ENCODE results near the gene PCNX1.

Gene PCNX1

GRCh38 chr14:70907996-70908934 is 1.0 kb downstream of the PCNX1 start:
- Histone ChIP-seq H3K27ac (ENCODE audit: low read depth, low read length) (peak overlapping the region; percentile 94), H3K9ac (ENCODE audit: low read length) (peak overlapping the region; percentile 45), H3K36me3 (ENCODE audit: control insufficient read depth, insufficient read depth, low read length) (no peaks in the 10 kb centered on the region), H3K4me1 (ENCODE audit: control insufficient read depth, insufficient read depth, low read length) (peaks cover 23% of the 10 kb centered on the region), H3K27me3 (ENCODE audit: control insufficient read depth, insufficient read depth, low read length) (no peaks in the 10 kb centered on the region), H3K4me3 (ENCODE audit: low read length) (peak overlapping the region; percentile 77)

DNA sequence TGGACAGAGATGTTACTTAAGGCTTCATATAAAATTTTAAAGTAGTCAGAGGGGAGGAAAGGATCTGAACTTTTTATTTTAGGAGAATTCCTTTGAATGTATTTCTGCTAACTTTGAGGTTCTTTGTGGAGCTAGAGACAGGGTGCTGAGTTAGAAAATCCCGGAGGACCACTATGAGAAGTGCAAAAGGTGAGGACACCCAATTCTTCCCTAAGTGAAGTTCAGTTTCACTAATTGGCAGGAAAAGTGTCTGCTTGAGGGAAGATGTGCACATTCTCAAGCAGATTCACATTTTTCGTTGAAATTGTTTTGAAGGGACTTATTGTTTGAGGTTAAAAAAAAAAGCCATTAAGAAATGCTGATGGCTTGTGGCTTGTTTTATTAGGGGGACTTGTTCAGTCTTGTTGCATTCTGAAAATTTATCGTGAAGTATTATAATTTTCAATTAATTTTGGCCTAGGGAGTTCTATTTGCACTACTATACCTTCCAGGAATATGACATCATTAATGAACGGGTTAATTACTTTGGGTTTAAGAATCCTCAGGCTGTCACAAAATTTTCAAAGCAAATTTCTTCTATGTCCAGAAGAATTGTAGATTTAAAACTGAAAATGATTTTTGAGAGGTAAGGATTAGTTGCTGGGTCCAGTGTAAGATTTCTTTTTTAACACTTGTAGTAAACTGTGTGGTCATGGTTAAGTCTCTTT is 1.8 kb downstream of the PCNX1 start:
- H3K36me3 ChIP-seq (ENCODE audit: control insufficient read depth, insufficient read depth, low read length): no peaks in the 10 kb centered on the region
- H3K9ac ChIP-seq (ENCODE audit: low read length): peak overlapping the region; percentile 42
- H3K27me3 ChIP-seq (ENCODE audit: control insufficient read depth, insufficient read depth, low read length): no peaks in the 10 kb centered on the region
- H3K4me3 ChIP-seq (ENCODE audit: low read length): peak overlapping the region; percentile 77
- H3K27ac ChIP-seq (ENCODE audit: low read depth, low read length): no peak overlapping the region
- H3K4me1 ChIP-seq (ENCODE audit: control insufficient read depth, insufficient read depth, low read length): peaks cover 23% of the 10 kb centered on the region

DNA sequence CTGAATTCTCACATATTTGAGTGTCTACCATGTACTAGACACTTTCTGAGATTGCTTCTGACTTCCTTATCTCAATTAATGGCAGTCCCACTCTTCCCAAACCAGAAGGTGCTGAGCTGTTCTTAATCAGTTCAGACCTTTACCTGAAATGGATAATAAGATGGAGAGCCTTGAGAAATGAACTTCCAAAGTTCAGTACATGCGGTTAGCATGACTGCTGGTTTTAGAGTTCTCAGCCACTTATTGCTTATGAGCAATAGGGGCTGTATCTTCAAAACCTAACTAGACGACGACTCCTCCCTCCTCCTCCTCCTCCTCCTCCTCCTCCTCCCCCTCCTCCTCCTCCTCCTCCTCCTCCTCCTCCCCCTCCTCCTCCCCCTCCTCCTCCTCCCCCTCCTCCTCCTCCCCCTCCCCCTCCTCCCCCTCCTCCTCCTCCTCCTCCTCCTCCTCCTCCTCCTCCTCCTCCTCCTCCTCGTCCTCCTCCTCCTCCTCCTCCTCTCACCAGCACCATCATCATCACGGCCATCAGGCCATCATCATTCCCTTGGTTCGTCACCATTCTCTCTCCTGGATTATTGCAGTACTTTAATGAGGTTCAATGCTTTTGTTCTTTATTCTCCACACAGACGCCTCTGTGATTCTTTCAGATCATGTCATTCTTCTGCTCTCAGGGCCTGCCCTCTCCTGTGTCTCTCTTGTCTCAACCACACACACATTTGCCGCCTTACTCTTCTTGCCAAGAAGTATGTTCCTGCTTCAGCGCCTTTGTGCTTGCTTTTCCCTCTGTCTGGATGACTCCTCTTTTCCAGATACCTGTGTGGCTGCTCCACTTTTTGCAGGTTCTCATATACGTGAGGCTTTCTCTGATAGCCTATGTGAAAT is 2.7 kb downstream of the PCNX1 start:
- Histone ChIP-seq H3K4me3 (ENCODE audit: low read length) (no peak overlapping the region), H3K36me3 (ENCODE audit: control insufficient read depth, insufficient read depth, low read length) (no peaks in the 10 kb centered on the region), H3K27me3 (ENCODE audit: control insufficient read depth, insufficient read depth, low read length) (no peaks in the 10 kb centered on the region), H3K4me1 (ENCODE audit: control insufficient read depth, insufficient read depth, low read length) (peaks cover 23% of the 10 kb centered on the region), H3K9ac (ENCODE audit: low read length) (no peak overlapping the region), H3K27ac (ENCODE audit: low read depth, low read length) (no peak overlapping the region)

- Histone ChIP-seq H3K36me3 (ENCODE audit: control insufficient read depth, insufficient read depth, low read length) (no peaks in the 10 kb centered on the region), H3K9ac (ENCODE audit: low read length) (no peak overlapping the region), H3K27me3 (ENCODE audit: control insufficient read depth, insufficient read depth, low read length) (no peaks in the 10 kb centered on the region), H3K4me3 (ENCODE audit: low read length) (no peak overlapping the region), H3K27ac (ENCODE audit: low read depth, low read length) (no peak overlapping the region), H3K4me1 (ENCODE audit: control insufficient read depth, insufficient read depth, low read length) (peaks cover 5% of the 10 kb centered on the region)
Measured at GRCh38 chr14:70915415-70915814, 8.2 kb downstream of the PCNX1 start.

GRCh38 chr14:70916300-70916699 is 9.0 kb downstream of the PCNX1 start:
- Histone ChIP-seq H3K27ac (ENCODE audit: low read depth, low read length) (no peak overlapping the region), H3K27me3 (ENCODE audit: control insufficient read depth, insufficient read depth, low read length) (no peaks in the 10 kb centered on the region), H3K9ac (ENCODE audit: low read length) (no peak overlapping the region), H3K4me1 (ENCODE audit: control insufficient read depth, insufficient read depth, low read length) (no peaks in the 10 kb centered on the region), H3K36me3 (ENCODE audit: control insufficient read depth, insufficient read depth, low read length) (no peaks in the 10 kb centered on the region), H3K4me3 (ENCODE audit: low read length) (no peak overlapping the region)

- no peaks in the 10 kb centered on the region for H3K4me1 ChIP-seq (ENCODE audit: control insufficient read depth, insufficient read depth, low read length)
- H3K36me3 ChIP-seq (ENCODE audit: control insufficient read depth, insufficient read depth, low read length): no peaks in the 10 kb centered on the region
- H3K27ac ChIP-seq (ENCODE audit: low read depth, low read length): no peak overlapping the region
- no peaks in the 10 kb centered on the region for H3K27me3 ChIP-seq (ENCODE audit: control insufficient read depth, insufficient read depth, low read length)
- H3K4me3 ChIP-seq (ENCODE audit: low read length): no peak overlapping the region
- H3K9ac ChIP-seq (ENCODE audit: low read length): no peak overlapping the region
Measured at GRCh38 chr14:70916799-70917198, 9.5 kb downstream of the PCNX1 start.

DNA sequence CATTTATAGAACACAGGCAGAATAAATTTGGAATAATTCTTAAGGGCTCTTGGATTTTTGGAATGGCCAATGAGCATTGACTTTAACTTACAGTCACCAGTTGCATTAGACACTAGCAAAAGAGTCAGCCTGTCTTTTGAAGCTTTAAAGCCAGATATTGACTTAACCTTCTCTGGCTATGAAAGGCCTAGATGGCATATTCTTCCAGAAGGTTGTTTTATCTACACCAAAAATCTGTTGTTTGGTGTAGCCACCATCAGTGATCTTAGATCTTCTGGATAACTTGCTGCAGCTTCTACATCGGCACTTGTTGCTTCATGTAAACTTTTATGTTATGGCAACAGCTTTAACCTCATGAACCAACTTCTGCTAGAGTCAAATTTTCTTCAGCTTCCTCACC is 10.4 kb downstream of the PCNX1 start:
- no peak overlapping the region for H3K9ac ChIP-seq (ENCODE audit: low read length)
- H3K36me3 ChIP-seq (ENCODE audit: control insufficient read depth, insufficient read depth, low read length): no peaks in the 10 kb centered on the region
- H3K4me3 ChIP-seq (ENCODE audit: low read length): no peak overlapping the region
- no peak overlapping the region for H3K27ac ChIP-seq (ENCODE audit: low read depth, low read length)
- H3K27me3 ChIP-seq (ENCODE audit: control insufficient read depth, insufficient read depth, low read length): no peaks in the 10 kb centered on the region
- no peaks in the 10 kb centered on the region for H3K4me1 ChIP-seq (ENCODE audit: control insufficient read depth, insufficient read depth, low read length)

DNA sequence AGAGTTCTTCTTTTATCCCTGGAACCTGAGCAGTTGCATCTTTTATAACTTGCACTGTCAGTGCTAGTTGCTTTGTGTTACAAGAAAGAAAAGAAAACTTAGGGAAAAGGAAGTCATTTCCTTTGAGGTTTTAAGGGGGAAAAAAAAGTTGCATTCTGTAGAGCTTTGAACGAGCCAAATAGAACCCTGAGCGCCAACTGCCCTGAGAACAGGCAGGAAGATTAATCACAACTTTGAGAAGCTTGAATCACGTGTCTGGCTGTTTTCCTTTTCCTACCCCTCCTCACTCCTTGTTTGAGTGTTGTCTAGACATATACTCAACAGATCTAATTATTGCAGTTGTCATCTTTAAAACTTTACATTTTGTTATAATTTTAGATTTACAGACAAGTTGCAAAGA is 12.5 kb downstream of the PCNX1 start:
- no peaks in the 10 kb centered on the region for H3K27me3 ChIP-seq (ENCODE audit: control insufficient read depth, insufficient read depth, low read length)
- no peak overlapping the region for H3K27ac ChIP-seq (ENCODE audit: low read depth, low read length)
- H3K9ac ChIP-seq (ENCODE audit: low read length): no peak overlapping the region
- H3K36me3 ChIP-seq (ENCODE audit: control insufficient read depth, insufficient read depth, low read length): no peaks in the 10 kb centered on the region
- no peak overlapping the region for H3K4me3 ChIP-seq (ENCODE audit: low read length)
- H3K4me1 ChIP-seq (ENCODE audit: control insufficient read depth, insufficient read depth, low read length): no peaks in the 10 kb centered on the region

DNA sequence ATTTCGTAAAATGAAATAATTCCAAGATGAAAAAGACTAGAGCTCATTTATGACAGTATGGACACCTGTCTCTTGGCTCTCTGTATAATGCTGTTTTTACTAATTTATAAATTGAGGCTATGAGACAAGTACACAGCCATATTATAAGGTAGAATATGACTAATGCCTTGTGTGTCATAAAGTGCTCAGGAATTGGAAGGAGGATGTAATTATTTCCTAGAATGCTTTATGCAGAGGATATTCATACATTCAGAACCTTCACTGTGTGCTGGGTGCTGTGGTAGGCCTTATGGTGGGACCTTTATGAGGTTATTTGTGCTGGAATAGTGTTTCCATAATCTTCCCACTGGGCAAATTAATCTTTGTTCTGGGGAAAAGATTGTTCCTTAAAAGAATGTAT is 13.3 kb downstream of the PCNX1 start:
- no peaks in the 10 kb centered on the region for H3K27me3 ChIP-seq (ENCODE audit: control insufficient read depth, insufficient read depth, low read length)
- H3K4me3 ChIP-seq (ENCODE audit: low read length): no peak overlapping the region
- H3K27ac ChIP-seq (ENCODE audit: low read depth, low read length): no peak overlapping the region
- no peaks in the 10 kb centered on the region for H3K36me3 ChIP-seq (ENCODE audit: control insufficient read depth, insufficient read depth, low read length)
- H3K9ac ChIP-seq (ENCODE audit: low read length): no peak overlapping the region
- no peaks in the 10 kb centered on the region for H3K4me1 ChIP-seq (ENCODE audit: control insufficient read depth, insufficient read depth, low read length)

DNA sequence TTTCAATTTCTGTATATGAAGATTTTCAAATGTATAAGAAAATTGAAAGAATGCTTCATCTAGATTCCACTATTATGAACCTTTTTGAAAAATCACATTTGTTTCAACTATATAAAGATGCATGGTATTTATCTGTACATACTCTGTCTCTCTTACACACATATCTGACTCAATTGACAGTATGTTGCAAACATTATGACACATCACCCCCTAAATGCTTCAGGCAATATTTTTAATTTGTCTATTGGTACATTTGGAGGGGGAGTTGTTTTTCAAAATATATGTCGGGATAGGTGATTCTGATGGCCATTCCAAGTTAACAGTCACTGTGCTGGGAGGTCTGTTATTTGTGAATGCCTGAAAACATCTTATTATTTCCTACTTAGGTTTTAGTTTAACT is 14.4 kb downstream of the PCNX1 start:
- Histone ChIP-seq H3K27me3 (ENCODE audit: control insufficient read depth, insufficient read depth, low read length) (no peaks in the 10 kb centered on the region), H3K4me1 (ENCODE audit: control insufficient read depth, insufficient read depth, low read length) (no peaks in the 10 kb centered on the region), H3K9ac (ENCODE audit: low read length) (no peak overlapping the region), H3K27ac (ENCODE audit: low read depth, low read length) (no peak overlapping the region), H3K4me3 (ENCODE audit: low read length) (no peak overlapping the region), H3K36me3 (ENCODE audit: control insufficient read depth, insufficient read depth, low read length) (no peaks in the 10 kb centered on the region)

DNA sequence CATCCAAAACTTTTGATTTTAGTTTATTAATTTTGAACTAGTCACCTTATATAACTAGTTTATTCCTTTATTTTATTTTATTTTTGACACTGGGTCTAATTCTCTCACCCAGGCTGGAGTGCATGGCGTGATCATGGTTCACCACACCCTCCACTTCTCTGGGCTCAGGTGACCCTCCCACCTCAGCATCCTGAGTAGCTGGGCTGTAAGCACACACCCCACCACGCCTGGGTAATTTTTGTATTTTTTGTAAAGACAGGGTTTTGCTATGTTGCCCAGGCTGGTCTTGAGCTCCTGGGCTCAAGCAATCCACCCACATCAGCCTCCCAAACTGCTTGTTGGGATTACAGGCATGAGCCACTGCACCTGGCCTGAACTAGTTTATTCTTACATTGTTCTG is 17.3 kb downstream of the PCNX1 start:
- H3K27me3 ChIP-seq (ENCODE audit: control insufficient read depth, insufficient read depth, low read length): no peaks in the 10 kb centered on the region
- H3K4me1 ChIP-seq (ENCODE audit: control insufficient read depth, insufficient read depth, low read length): no peaks in the 10 kb centered on the region

GRCh38 chr14:70926235-70926830 is 19.1 kb downstream of the PCNX1 start:
- H3K27ac ChIP-seq (ENCODE audit: low read depth, low read length): no peak overlapping the region
- H3K4me1 ChIP-seq (ENCODE audit: control insufficient read depth, insufficient read depth, low read length): no peaks in the 10 kb centered on the region
- no peak overlapping the region for H3K9ac ChIP-seq (ENCODE audit: low read length)
- H3K36me3 ChIP-seq (ENCODE audit: control insufficient read depth, insufficient read depth, low read length): no peaks in the 10 kb centered on the region
- no peak overlapping the region for H3K4me3 ChIP-seq (ENCODE audit: low read length)
- H3K27me3 ChIP-seq (ENCODE audit: control insufficient read depth, insufficient read depth, low read length): no peaks in the 10 kb centered on the region

More for the DNA sequence above, 17.3 kb downstream of the PCNX1 start:
- Histone ChIP-seq H3K4me3 (ENCODE audit: low read length) (no peak overlapping the region), H3K36me3 (ENCODE audit: control insufficient read depth, insufficient read depth, low read length) (no peaks in the 10 kb centered on the region), H3K27ac (ENCODE audit: low read depth, low read length) (no peak overlapping the region), H3K9ac (ENCODE audit: low read length) (no peak overlapping the region)
